K562 (cell line): Measurements from ENCODE around the gene VARS1. TPM values are rescaled to one million over a fixed set of nuclear protein-coding genes. Genes with fewer than 3 reads are reported as not detected.
A peak's percentile ranks its signal among the peaks of the same experiment; 100 is the strongest.

Experiments
- ARID3A ChIP-seq: IDR thresholded peaks from 2 replicates; pipeline ENCODE4 v1.6.1; 2012; ENCODE audit warnings: low read depth, low read length, improper control_type of control experiment, borderline replicate concordance
- BHLHE40 ChIP-seq: IDR thresholded peaks from 2 replicates; pipeline ENCODE4 v1.6.1; 2011; ENCODE audit warnings: low read length, improper control_type of control experiment
- DPF2 ChIP-seq: fragments of 450-650 bp; IDR thresholded peaks from 2 replicates; pipeline ENCODE4 v1.6.1; 2016
- ETV6 ChIP-seq, 3 experiments: fragments of 150-350 bp in 1 of 3; sonication (generic) in 1 of 3; formaldehyde crosslinking in 1 of 3; IDR thresholded peaks; 2 replicates each; pipeline versions ENCODE4 v1.6.1 to v1.8.0; 2014 to 2022; ENCODE audit warnings: borderline replicate concordance in 2 of 3, low read depth in 2 of 3, antibody characterized with exemption in 1 of 3, low read length in 1 of 3, mild to moderate bottlenecking in 1 of 3, missing genetic modification reagents in 1 of 3
- MBD1 ChIP-seq: fragments of 250-450 bp; sonication (Bioruptor Pico); IDR thresholded peaks from 2 replicates; pipeline ENCODE4 v1.8.0; 2022; ENCODE audit warnings: inconsistent platforms
- MIER1 ChIP-seq: fragments of 450-650 bp; IDR thresholded peaks from 2 replicates; pipeline ENCODE4 v1.6.1; 2016; ENCODE audit warnings: antibody characterized with exemption, mild to moderate bottlenecking, low read depth
- NR3C1 ChIP-seq: sonication (generic); formaldehyde crosslinking; IDR thresholded peaks from 2 replicates; pipeline ENCODE4 v1.8.1; 2022; ENCODE audit warnings: missing genetic modification reagents
- POLR2H ChIP-seq: IDR thresholded peaks from 2 replicates; pipeline ENCODE4 v1.6.1; 2016; ENCODE audit warnings: missing genetic modification characterization, low read depth, mild to moderate bottlenecking, control low read depth, missing compliant biosample characterization, moderate library complexity
- PTTG1 ChIP-seq: fragments of 450-650 bp; IDR thresholded peaks from 2 replicates; pipeline ENCODE4 v1.6.1; 2016; ENCODE audit warnings: low read depth, mild to moderate bottlenecking, missing genetic modification characterization, missing compliant biosample characterization
- RAD21 ChIP-seq, 2 experiments: fragments of 250-450 bp in 1 of 2; fragments of 450-650 bp in 1 of 2; sonication (Bioruptor Pico) in 1 of 2; formaldehyde crosslinking in 1 of 2; IDR thresholded peaks in 1 of 2; conservative IDR thresholded peaks in 1 of 2; 2 replicates each; pipeline versions ENCODE4 v1.4.0 to v1.8.0; 2020 to 2022; ENCODE audit warnings: mild to moderate bottlenecking in 2 of 2, moderate library complexity in 1 of 2
- STAT5B ChIP-seq: fragments of 250-450 bp; sonication (Bioruptor Pico); IDR thresholded peaks from 2 replicates; pipeline ENCODE4 v1.8.0; 2021; ENCODE audit warnings: mild to moderate bottlenecking, inconsistent platforms
- XRCC5 ChIP-seq: fragments of 200-400 bp; formaldehyde crosslinking; IDR thresholded peaks from 2 replicates; pipeline ENCODE4 v1.6.1; 2017; ENCODE audit warnings: low read depth, mild to moderate bottlenecking, low read length
- ZBTB49 ChIP-seq: sonication (generic); formaldehyde crosslinking; IDR thresholded peaks from 2 replicates; pipeline ENCODE4 v1.8.0; 2022; ENCODE audit warnings: missing genetic modification reagents, mild to moderate bottlenecking, borderline replicate concordance
- ZFP30 ChIP-seq: fragments of 250-450 bp; sonication (Bioruptor Pico); IDR thresholded peaks from 2 replicates; pipeline ENCODE4 v1.8.0; 2022; ENCODE audit warnings: moderate library complexity, mild to moderate bottlenecking, inconsistent platforms, borderline replicate concordance
- ZNF165 ChIP-seq: fragments of 250-450 bp; sonication (Bioruptor Pico); IDR thresholded peaks from 2 replicates; pipeline ENCODE4 v1.4.0; 2020; ENCODE audit warnings: borderline replicate concordance
- ZNF175 ChIP-seq: fragments of 200-800 bp; sonication (Bioruptor generic); IDR thresholded peaks from 2 replicates; pipeline ENCODE4 v1.6.1; 2016; ENCODE audit warnings: low read depth, mild to moderate bottlenecking, missing genetic modification characterization, missing compliant biosample characterization
- ZNF76 ChIP-seq: fragments of 250-450 bp; sonication (Bioruptor Pico); IDR thresholded peaks from 2 replicates; pipeline ENCODE4 v1.4.0; 2020; ENCODE audit warnings: mild to moderate bottlenecking, moderate library complexity, borderline replicate concordance
- polyA plus RNA-seq, 8 experiments: library from polyadenylated mRNA; depleted of rRNA in 4 of 8; stranded (reverse) in 5 of 8; unstranded in 3 of 8; fragments of >200 nt; fragmentation: Nextera tagmentation in 2 of 8; fragmentation: Illumina TruSeq in 1 of 8; extraction: Ambion mirVana in 2 of 8; extraction: Trizol in 1 of 8; gene quantifications; 2 replicates each; pipeline versions ENCODE4 v1.2.1 to v1.2.3, GENCODE V29; 2011 to 2014; ENCODE audit warnings: inconsistent platforms in 1 of 8, missing spikeins in 1 of 8
- total RNA-seq, 7 experiments: library from RNA; depleted of rRNA in 6 of 7; stranded (reverse); fragments of >200 nt in 6 of 7; fragmentation: Illumina TruSeq in 2 of 7; extraction: Trizol in 2 of 7; gene quantifications; 2 replicates each; pipeline versions ENCODE4 v1.2.1 to v1.2.3, GENCODE V29; 2011 to 2021; ENCODE audit warnings: low replicate concordance in 1 of 7

VARS1 gene
- total and polyA plus RNA-seq, 9 of the 15 experiments (the other 6 are each of a cell fraction or from before 2014, with no cell fraction given), result 2.9 to 488 (median 130) TPM

GRCh38 chr6:31769684-31770371 is 25.7 kb downstream of the VARS1 start (continued):
- TF ChIP-seq ZFP30 (no peak), MIER1 (peak; percentile 51; the same call in 1 of the 2 replicates), ZNF175 (CRISPR knock-in tag) (no peak), ZNF76 (CRISPR knock-in tag) (no peak), NR3C1 (CRISPR knock-in tag) (no peak), MBD1 (no peak), RAD21 (CRISPR knock-in tag; conservative IDR thresholded peaks at IDR 0.05 in 1 of 2, IDR thresholded peaks at IDR 0.05 in 1 of 2) (peak; percentile 99 to 100), ETV6 (IDR thresholded peaks at IDR 0.05; ENCODE audit: borderline replicate concordance in 1 of 2, low read depth in 2 of 2, low read length in 1 of 2) (0 out of 4 replicates have a peak, but pooled peaks of 1 of the 2 experiments have one; percentile 63), ETV6 (CRISPR knock-in tag; IDR thresholded peaks at IDR 0.05; ENCODE audit: borderline replicate concordance) (0 out of 2 replicates have a peak, but pooled peaks have one; percentile 81), DPF2 (peak; percentile 71), ARID3A (no peak), PTTG1 (no peak), ZBTB49 (0 out of 2 replicates have a peak, but pooled peaks have one; percentile 40), STAT5B (no peak), BHLHE40 (0 out of 2 replicates have a peak, but pooled peaks have one; percentile 64), XRCC5 (peak; percentile 99), POLR2H (tag) (no peak), ZNF165 (CRISPR knock-in tag) (no peak)
